Measurements from ENCODE around the gene STK24.
"Not testable (repeated sequence)": the region's sequence is repeated elsewhere in the genome, so short reads cannot be mapped to it uniquely, and the experiment has no call there.

Gene STK24

DNA sequence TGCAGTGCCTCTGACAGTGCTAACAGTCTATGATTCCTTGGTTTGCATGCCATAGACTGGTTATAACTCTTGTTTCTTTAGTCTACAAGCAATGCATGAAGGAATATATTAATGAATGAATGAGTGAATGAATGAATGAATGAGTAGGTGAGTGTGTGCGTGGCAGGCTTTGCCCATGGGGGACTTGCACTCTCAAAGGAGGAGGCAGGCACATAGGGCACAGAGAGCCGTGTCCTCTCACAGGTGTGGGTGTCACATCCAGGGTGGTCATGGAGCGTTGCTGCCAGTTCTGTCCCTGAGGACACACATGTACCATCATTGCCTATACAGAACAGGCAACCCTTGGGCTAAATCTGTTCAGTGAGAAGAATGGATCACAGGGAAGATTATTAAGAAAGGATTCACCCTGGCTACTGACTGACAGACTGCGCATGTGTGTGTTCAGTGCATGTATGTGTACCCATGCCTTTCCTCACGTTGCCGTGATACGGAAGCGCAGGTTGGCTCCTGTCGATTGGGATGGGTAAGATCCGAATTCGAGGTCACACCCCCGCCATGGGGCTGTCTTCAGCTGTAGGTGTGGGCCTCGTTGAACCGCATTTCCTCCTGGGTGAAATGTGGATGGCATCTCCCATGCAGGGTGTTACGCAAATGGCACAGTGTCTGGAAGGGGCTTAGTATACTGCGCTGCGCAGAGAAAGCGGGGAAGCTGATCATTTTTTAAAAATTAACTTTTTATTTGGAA is 161.4 kb downstream of the STK24 start:
- no peak for DNase-seq (ENCODE audit: low read depth in 2 of 2, low spot score in 1 of 2)

- DNase-seq (ENCODE audit: low read depth in 2 of 2, low spot score in 1 of 2) = no peak
These were observed 163.1 kb downstream of the STK24 start for GRCh38 chr13:98413796-98414195.

- not testable (repeated sequence) for DNase-seq (ENCODE audit: low read depth in 2 of 2, low spot score in 1 of 2)
These were observed 163.6 kb downstream of the STK24 start for GRCh38 chr13:98413278-98413677.

DNA sequence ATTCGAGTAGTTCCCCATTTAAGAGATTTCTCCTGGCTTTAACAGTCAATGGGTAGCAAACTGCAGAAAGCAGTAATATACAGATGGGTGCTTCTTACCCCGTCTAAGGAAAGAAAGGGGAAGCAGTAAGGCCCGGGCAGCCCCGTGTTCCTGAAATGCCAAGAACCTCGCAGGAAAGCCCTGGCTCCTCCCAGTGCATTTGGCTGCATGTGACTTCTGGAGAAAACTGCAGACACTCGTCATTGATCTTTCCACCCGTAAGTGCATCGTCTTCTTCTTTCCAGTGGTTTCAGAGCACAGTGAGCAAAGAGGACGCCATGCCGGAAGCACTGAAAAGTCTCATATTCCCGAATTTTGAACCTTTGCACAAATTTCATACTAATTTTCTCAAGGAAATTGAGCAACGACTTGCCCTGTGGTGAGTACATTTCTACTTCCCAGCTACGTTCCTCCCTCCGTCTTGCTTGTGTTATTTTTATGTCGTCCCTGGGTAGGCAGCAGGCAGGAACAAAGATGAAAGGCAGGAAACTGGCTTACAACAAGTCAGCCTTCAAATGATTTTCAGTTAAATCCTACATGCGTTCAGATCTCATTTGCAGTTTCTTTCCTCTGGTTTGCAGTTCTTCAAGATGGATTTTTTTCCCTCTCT is 165.2 kb downstream of the STK24 start:
- DNase-seq (ENCODE audit: low read depth in 2 of 2, low spot score in 1 of 2) = no peak

DNA sequence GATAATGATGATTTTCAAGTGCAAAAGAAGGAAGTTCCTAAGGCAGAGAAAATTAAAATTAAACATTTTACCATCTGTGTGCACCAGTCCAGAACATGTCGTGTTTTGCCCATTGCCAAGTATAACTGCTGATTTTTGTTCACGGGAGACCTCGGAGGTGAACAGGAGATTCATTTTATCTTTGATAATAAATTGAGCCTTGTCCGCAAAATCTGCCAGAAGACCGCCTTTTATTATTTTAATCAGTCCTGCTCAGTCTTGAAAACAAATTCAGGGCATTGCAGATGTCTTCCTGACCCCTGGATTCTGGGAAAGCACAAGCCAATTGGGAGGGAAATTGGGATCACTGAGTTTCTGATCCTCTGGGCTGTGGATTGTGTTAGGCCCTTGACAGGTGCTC is 165.9 kb downstream of the STK24 start:
- DNase-seq (ENCODE audit: low read depth in 2 of 2, low spot score in 1 of 2) = no peak

GRCh38 chr13:98410612-98411011 is 166.3 kb downstream of the STK24 start:
- no peak for DNase-seq (ENCODE audit: low read depth in 2 of 2, low spot score in 1 of 2)

DNA sequence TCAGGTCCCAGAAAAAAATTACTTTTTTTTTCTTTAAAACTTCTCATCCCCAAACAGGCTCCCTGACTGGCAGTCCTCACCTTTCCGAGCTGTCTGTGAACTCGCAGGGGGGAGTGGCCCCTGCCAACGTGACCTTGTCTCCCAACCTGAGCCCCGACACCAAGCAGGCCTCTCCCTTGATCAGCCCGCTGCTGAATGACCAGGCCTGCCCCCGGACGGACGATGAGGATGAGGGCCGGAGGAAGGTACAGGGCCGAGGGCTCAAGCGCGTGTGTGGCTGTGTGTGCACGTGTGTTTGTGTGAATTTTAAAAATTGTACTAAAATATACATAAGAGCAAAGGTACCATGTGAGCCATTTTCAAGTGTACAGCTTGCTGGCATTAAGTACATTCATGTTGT is 167.6 kb downstream of the STK24 start:
- DNase-seq (ENCODE audit: low read depth in 2 of 2, low spot score in 1 of 2) = no peak

GRCh38 chr13:98407575-98407974 is 169.3 kb downstream of the STK24 start:
- no peak for DNase-seq (ENCODE audit: low read depth in 2 of 2, low spot score in 1 of 2)

DNA sequence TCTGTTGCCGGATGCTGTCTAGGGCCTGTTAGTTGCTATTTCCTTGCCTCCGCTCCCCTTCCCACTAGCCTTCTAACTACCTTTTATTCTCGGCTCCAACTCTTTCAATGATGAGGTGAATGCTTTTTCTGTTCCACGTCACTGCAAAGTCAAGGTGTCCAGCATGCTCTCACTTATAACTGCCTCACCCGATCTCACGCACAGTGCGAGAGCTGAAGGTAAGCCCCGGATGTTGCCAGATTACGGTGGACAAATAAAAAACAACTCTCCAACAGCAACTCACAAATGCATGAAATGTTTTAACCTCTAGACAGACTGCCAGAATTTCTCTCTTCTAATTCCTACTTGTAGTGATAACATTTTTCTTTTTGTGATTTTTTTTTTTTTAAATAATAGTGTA is 169.9 kb downstream of the STK24 start:
- DNase-seq (ENCODE audit: low read depth in 2 of 2, low spot score in 1 of 2) = no peak

GRCh38 chr13:98406427-98406826 is 170.5 kb downstream of the STK24 start:
- DNase-seq (ENCODE audit: low read depth in 2 of 2, low spot score in 1 of 2) = no peak

DNA sequence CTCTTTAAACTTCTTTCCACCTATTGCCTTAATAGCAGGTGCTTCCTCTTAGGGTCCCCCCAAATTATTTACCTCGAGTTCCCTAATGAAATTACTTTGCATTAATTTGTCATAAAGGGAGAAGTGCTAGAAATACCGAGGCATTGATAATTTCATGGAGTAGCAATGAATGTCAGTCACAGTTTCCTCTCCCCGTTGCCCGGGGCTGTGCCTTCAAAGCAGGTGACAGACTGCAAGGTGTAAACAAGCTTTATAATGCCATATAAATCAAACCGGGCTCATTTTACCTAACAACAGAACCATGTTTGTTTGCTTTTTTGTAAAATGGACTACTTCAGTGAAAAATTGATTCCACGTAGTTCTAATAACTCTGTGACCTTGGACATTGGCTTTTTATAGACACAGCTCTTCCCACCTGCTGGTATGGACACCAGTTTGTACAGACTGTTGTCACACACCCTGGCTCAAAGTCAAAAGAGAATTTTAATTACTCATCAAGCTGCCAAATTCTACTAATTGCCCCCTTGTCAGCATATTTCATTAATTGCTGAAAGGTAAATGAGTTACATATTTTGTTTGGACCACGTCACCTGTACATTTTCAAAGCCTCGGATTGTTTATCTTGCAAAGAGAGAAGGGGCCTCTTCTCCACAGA is 171.1 kb downstream of the STK24 start:
- DNase-seq (ENCODE audit: low read depth in 2 of 2, low spot score in 1 of 2) = no peak

DNA sequence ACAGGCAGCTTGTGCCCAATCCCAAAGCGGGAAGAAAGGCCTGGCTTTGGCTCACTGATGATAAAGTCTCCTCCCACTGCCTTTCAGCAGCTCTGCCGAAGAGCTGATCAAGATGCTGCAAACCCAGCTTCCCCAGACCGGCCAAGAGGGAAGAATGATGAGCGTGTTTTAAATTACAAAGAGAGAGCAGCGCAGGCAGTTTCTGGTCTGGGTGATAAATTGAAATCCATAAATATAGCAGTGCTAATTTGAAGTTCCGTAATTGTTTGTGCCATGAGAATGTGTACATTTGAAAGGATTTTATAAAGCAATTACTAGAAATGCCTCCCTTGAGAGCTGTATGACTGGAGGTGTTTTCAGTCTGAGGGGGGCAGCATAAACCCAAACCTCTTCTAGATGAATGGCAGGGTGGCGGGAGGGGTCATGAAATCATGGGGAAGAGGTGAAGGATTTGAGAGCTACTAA is 171.8 kb downstream of the STK24 start:
- no peak for DNase-seq (ENCODE audit: low read depth in 2 of 2, low spot score in 1 of 2)

- no peak for DNase-seq (ENCODE audit: low read depth in 2 of 2, low spot score in 1 of 2)
These were observed 173.8 kb downstream of the STK24 start for GRCh38 chr13:98403076-98403475.

- DNase-seq (ENCODE audit: low read depth in 2 of 2, low spot score in 1 of 2) = no peak
These were observed 175.0 kb downstream of the STK24 start for GRCh38 chr13:98401934-98402333.

DNA sequence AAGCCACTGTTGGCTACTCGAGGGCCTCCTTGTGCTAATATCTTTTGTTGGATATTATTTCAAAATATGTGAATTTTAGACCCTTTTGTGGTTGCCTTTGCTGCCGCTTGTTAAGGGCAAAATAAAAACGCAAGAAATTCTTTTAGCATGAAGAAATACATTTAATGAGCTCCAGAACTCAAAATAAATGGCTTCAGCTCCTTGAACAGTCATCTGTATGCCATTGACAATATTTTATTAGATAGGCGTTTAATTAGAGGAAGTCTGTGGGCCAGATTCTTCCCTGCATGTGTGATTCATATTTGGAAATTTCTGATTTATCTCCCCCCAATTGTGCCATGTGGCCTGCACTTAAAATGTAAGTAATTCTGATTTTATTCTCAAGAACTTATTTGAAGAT is 177.2 kb downstream of the STK24 start:
- no peak for DNase-seq (ENCODE audit: low read depth in 2 of 2, low spot score in 1 of 2)

DNA sequence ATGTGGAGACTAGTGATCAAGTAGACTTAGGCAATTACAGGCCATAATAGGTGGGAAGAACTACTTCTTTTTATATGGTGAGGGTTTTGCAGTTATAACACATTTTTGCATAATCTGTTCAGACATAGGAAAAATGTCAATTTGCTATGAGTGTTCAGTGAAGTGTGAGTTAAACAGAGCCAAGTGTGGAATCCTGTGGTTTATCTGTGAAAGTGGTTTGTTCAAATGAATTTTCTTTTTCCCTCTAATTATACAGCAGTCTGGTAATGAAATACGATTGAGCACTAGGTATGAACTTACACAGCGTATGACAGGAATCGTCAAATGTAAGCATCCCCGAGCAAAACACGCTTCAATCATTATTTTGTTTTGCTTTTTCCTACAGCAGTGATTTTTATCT is 178.3 kb downstream of the STK24 start:
- no peak for DNase-seq (ENCODE audit: low read depth in 2 of 2, low spot score in 1 of 2)

- no peak for DNase-seq (ENCODE audit: low read depth in 2 of 2, low spot score in 1 of 2)
These were observed 179.0 kb downstream of the STK24 start for GRCh38 chr13:98397861-98398260.

- no peak for DNase-seq (ENCODE audit: low read depth in 2 of 2, low spot score in 1 of 2)
These were observed 179.7 kb downstream of the STK24 start for GRCh38 chr13:98397221-98397620.

- DNase-seq (ENCODE audit: low read depth in 2 of 2, low spot score in 1 of 2) = no peak
These were observed 180.7 kb downstream of the STK24 start for GRCh38 chr13:98396071-98396710.
